Stimulated activated naive B cell treated with anti-CD40 and anti-IgM and Interleukin-4, amounts not matched to agents 10 μg/mL and 1 μg/mL and 100 μg/mL, for 72 hours (primary cell): ENCODE measurements around the gene ELFN1.
"Not testable (repeated sequence)": the region's sequence is repeated elsewhere in the genome, so short reads cannot be mapped to it uniquely, and the experiment has no call there.

ENCODE experiments used
- ATAC-seq, 2 donors: fragments of 150-1000 bp; cut with Tn5 transposase; replicated peaks; 2 replicates each; pipeline ENCODE4 v1.10.0; 2021; ENCODE audit warnings: moderate library complexity in 1 of 2
- DNase-seq: peaks from one replicate; pipeline ENCODE4 v3.0.0; 2021
- H3K27ac Mint-ChIP-seq: one replicate; pipeline ENCODE4 v1.8.0; 2022; ENCODE audit warnings: mild to moderate bottlenecking, mixed read lengths
- H3K27me3 Mint-ChIP-seq, 2 donors: one replicate each; pipeline ENCODE4 v1.8.0; 2022; ENCODE audit warnings: mixed read lengths in 2 of 2
- H3K36me3 Mint-ChIP-seq, 2 donors: one replicate each; pipeline ENCODE4 v1.8.0; 2022; ENCODE audit warnings: mixed read lengths in 2 of 2, mild to moderate bottlenecking in 1 of 2
- H3K4me1 Mint-ChIP-seq, 2 donors: one replicate each; pipeline ENCODE4 v1.8.0; 2022; ENCODE audit warnings: mixed read lengths in 2 of 2, mild to moderate bottlenecking in 1 of 2
- H3K4me3 Mint-ChIP-seq, 2 donors: one replicate each; pipeline ENCODE4 v1.8.0; 2022; ENCODE audit warnings: mild to moderate bottlenecking in 2 of 2, mixed read lengths in 2 of 2, moderate library complexity in 1 of 2
- H3K9me3 Mint-ChIP-seq, 2 donors: one replicate each; pipeline ENCODE4 v1.8.0; 2022; ENCODE audit warnings: mixed read lengths in 2 of 2, mild to moderate bottlenecking in 1 of 2

The ELFN1 gene

DNA sequence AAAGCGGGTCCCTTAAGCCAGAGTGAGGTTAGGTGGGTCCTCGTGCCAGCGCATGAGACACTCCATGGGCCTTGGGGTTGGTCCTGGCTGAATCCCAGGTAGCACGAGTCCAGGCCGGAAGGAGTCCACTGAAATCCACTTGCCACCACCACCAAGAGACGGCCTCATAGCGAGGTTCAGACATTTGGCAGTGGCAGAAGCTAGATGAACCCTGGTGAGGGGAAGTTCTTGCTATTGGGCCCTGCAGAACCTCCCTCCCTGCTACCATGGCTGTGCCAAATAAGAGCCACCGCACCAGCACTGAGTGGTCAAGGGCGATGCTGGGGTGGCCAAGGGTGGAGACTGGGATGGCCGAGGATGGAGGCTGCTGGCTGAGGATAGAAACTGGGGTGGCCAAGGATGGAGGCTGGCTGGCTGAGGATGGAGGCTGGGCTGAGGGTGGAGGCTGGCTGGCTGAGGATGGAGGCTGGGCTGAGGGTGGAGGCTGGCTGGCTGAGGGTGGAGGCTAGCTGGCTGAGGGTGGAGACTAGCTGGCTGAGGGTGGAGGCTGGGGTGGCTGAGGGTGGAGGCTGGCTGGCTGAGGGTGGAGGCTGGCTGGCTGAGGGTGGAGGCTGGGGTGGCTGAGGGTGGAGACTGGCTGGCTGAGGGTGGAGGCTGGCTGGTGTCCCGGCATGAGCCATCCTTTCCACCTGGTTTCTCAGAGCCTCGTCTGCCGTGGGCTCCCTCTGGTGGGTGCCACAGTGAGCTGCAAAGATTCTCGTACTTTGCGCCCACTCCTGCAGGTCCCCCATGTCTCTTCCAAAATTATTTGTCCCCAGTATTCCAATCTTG lies 88.2 kb downstream of the ELFN1 start:
- H3K36me3 Mint-ChIP-seq, result no peaks in the 10 kb centered on the region
- peaks cover 17 to 22% of the 10 kb centered on the region in 2 donors for H3K4me1 Mint-ChIP-seq
- peaks cover 0 to 4% of the 10 kb centered on the region in 2 donors for H3K9me3 Mint-ChIP-seq
- no peak for DNase-seq
- no peak overlapping the region for H3K4me3 Mint-ChIP-seq
- H3K27me3 Mint-ChIP-seq, result peaks cover 17 to 37% of the 10 kb centered on the region in 2 donors
- peak overlapping the region; percentile 47 for H3K27ac Mint-ChIP-seq
- ATAC-seq, result peak; percentile 49 to 60

GRCh38 chr7:1758859-1759521 lies 88.9 kb downstream of the ELFN1 start:
- Mint-ChIP-seq H3K9me3 (peaks cover 0 to 4% of the 10 kb centered on the region in 2 donors), H3K27me3 (peaks cover 17 to 37% of the 10 kb centered on the region in 2 donors), H3K4me1 (peaks cover 15 to 18% of the 10 kb centered on the region in 2 donors), H3K36me3 (no peaks in the 10 kb centered on the region), H3K27ac (no peak overlapping the region), H3K4me3 (no peak overlapping the region)
- ATAC-seq, result no peak
- DNase-seq, result no peak

DNA sequence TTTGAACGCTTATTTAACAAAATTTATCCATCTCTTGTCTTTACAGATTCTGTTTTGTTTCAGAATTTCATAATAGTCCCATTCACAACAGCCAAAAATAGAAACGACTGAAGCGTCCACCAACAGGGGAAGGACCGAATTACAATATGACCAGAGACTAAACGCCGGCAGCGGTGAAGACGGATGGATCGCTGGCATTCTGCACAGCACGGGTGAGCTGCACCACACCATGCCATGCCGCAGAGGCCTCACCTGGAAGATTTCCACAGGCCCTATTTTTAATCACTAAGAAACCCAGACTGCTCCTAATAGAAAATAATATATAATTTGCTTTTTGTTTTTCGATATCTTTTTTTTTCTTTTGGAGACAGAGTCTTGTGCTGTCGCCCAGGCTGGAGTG lies 91.0 kb downstream of the ELFN1 start:
- Mint-ChIP-seq H3K27ac (no peak overlapping the region), H3K27me3 (peaks cover 17 to 35% of the 10 kb centered on the region in 2 donors), H3K4me3 (no peak overlapping the region), H3K4me1 (peaks cover 6 to 8% of the 10 kb centered on the region in 2 donors), H3K36me3 (no peaks in the 10 kb centered on the region), H3K9me3 (peaks cover 0 to 4% of the 10 kb centered on the region in 2 donors)
- no peak for ATAC-seq
- no peak for DNase-seq

- Mint-ChIP-seq H3K27me3 (peaks cover 16 to 29% of the 10 kb centered on the region in 2 donors), H3K4me1 (peaks cover under 1 to 3% of the 10 kb centered on the region in 2 donors), H3K27ac (no peak overlapping the region), H3K4me3 (no peak overlapping the region), H3K36me3 (no peaks in the 10 kb centered on the region), H3K9me3 (peaks cover 0 to 4% of the 10 kb centered on the region in 2 donors)
- no peak for ATAC-seq
- no peak for DNase-seq
Measured at GRCh38 chr7:1761774-1762173, 91.7 kb downstream of the ELFN1 start.

GRCh38 chr7:1762238-1762945 lies 92.3 kb downstream of the ELFN1 start:
- H3K27me3 Mint-ChIP-seq, result peaks cover 18 to 30% of the 10 kb centered on the region in 2 donors
- peaks cover 0 to 4% of the 10 kb centered on the region in 2 donors for H3K9me3 Mint-ChIP-seq
- ATAC-seq (no peak), DNase-seq (no peak)
- no peaks in the 10 kb centered on the region for H3K36me3 Mint-ChIP-seq
- no peak overlapping the region for H3K27ac Mint-ChIP-seq
- H3K4me3 Mint-ChIP-seq, result no peak overlapping the region
- H3K4me1 Mint-ChIP-seq, result peaks cover 0 to 2% of the 10 kb centered on the region in 2 donors

DNA sequence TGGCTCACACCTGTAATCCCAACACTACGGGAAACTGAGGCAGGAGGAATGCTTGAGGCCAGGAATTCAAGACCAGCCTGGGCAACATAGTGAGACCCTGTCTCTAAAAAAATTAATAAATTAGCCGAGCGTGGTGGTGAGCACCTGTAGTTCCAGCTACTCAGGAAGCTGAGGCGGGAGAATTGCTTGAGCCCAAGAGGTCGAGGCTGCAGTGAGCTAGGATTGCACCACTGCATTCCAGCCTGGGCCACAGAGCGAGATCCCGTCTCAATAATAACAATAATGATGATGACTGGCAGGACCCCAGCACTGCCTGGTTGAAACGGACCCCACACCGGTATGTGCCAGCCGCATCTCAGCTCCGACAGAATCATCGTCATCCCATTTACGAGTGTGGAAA lies 93.0 kb downstream of the ELFN1 start:
- Mint-ChIP-seq H3K36me3 (no peaks in the 10 kb centered on the region), H3K9me3 (peaks cover 0 to 4% of the 10 kb centered on the region in 2 donors), H3K4me1 (peaks cover 0 to 2% of the 10 kb centered on the region in 2 donors), H3K27ac (no peak overlapping the region), H3K27me3 (peaks cover 14 to 27% of the 10 kb centered on the region in 2 donors), H3K4me3 (no peak overlapping the region)
- ATAC-seq, result no peak
- no peak for DNase-seq

GRCh38 chr7:1763911-1764310 lies 93.8 kb downstream of the ELFN1 start:
- H3K36me3 Mint-ChIP-seq, DNase-seq, H3K4me1 Mint-ChIP-seq, H3K27ac Mint-ChIP-seq, ATAC-seq, H3K4me3 Mint-ChIP-seq, H3K9me3 Mint-ChIP-seq: not testable (repeated sequence)
- peaks cover 6 to 18% of the 10 kb centered on the region in 2 donors for H3K27me3 Mint-ChIP-seq

DNA sequence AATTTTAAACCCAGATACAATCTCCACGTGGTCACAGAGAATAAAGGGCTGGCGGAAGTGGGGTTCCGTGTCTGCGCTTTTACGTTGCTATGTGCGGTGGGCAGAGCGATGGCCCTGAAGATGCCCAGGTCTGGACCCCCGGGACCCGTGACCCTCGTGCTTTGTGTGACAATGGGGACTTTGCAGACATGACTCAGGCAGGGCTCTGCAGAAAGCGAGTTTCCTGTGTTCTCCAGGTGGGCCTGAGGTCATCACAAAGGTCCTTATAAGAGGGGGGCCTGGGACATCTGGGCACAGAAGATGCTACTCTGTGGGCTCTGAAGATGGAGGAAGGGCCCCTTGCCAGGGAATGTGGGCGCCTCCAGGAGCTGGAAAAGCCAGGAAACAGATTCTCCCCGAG lies 95.3 kb downstream of the ELFN1 start:
- Mint-ChIP-seq H3K4me1 (no peaks in the 10 kb centered on the region), H3K27ac (no peak overlapping the region), H3K27me3 (peaks cover 6 to 7% of the 10 kb centered on the region in 2 donors), H3K4me3 (no peak overlapping the region), H3K9me3 (peaks cover 0 to 4% of the 10 kb centered on the region in 2 donors), H3K36me3 (no peaks in the 10 kb centered on the region)
- no peak for DNase-seq
- no peak for ATAC-seq

- Mint-ChIP-seq H3K9me3 (peaks cover 0 to under 1% of the 10 kb centered on the region in 2 donors), H3K4me1 (no peaks in the 10 kb centered on the region), H3K27me3 (peaks cover 6 to 7% of the 10 kb centered on the region in 2 donors), H3K36me3 (no peaks in the 10 kb centered on the region), H3K27ac (no peak overlapping the region), H3K4me3 (no peak overlapping the region)
- ATAC-seq, result no peak
- DNase-seq, result no peak
Measured at GRCh38 chr7:1767524-1767923, 97.4 kb downstream of the ELFN1 start.

- Mint-ChIP-seq H3K27me3 (peaks cover 6 to 7% of the 10 kb centered on the region in 2 donors), H3K36me3 (peaks cover 0 to 6% of the 10 kb centered on the region in 2 donors), H3K4me3 (no peak overlapping the region), H3K4me1 (no peaks in the 10 kb centered on the region), H3K27ac (no peak overlapping the region), H3K9me3 (peaks cover 6 to 7% of the 10 kb centered on the region in 2 donors)
- ATAC-seq, result no peak
- DNase-seq, result no peak
Measured at GRCh38 chr7:1768832-1769231, 98.8 kb downstream of the ELFN1 start.

DNA sequence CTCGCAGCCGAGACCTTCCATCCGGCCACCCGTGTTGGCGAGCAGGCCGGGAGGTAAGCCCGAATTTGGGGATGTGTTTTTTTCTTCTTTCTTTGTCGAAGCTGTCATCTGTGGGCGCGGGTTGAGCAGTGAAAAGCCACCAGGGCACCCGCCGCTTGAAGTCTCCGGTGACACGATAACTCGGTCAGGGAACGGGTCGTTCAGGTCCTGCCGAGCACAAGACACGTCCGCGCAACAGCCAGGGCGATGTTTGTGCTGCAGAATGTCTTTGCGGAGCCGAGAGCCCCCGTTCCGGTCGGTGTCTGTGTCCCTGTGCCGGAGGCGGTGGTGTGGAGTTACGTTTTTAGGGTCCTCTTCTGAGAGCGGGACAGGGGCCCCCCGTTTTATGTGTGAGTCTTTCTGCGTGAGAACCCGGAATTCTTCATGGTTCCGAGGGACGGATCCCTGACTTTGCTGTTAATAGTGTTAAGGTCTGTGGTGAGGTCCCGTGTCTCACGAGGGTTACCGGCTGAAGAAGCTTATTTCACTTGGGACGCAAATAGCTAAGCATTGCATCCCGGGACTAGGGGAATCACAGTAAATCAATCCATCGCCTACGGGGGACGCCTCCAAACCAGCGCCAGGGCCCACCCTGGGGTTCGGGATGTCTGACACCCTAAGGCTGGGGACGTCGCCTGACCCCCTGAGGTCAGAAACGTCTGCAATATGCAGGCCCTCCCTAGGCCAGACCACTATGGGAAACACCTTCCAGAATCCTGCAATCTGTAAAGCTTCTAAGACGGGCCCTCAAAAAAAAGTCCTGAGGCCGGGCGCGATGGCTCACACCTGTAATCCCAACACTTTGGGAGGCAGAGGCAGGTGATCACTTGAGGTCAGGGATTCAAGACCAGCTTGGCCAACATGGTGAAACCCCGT lies 99.5 kb downstream of the ELFN1 start:
- ATAC-seq, result no peak
- Mint-ChIP-seq H3K4me3 (no peak overlapping the region), H3K27me3 (peaks cover 6 to 7% of the 10 kb centered on the region in 2 donors), H3K9me3 (peaks cover 6 to 7% of the 10 kb centered on the region in 2 donors), H3K4me1 (no peaks in the 10 kb centered on the region), H3K36me3 (peaks cover 0 to 6% of the 10 kb centered on the region in 2 donors), H3K27ac (no peak overlapping the region)
- DNase-seq, result no peak

- peaks cover 8 to 10% of the 10 kb centered on the region in 2 donors for H3K27me3 Mint-ChIP-seq
- no peak for DNase-seq
- ATAC-seq, result no peak
- H3K9me3 Mint-ChIP-seq, result peaks cover 9 to 11% of the 10 kb centered on the region in 2 donors
- H3K27ac Mint-ChIP-seq, result no peak overlapping the region
- H3K4me3 Mint-ChIP-seq, result no peak overlapping the region
- no peaks in the 10 kb centered on the region for H3K4me1 Mint-ChIP-seq
- peaks cover 2 to 8% of the 10 kb centered on the region in 2 donors for H3K36me3 Mint-ChIP-seq
Measured at GRCh38 chr7:1770331-1770730, 100.3 kb downstream of the ELFN1 start.

GRCh38 chr7:1775389-1775788 lies 105.3 kb downstream of the ELFN1 start:
- Mint-ChIP-seq H3K36me3 (peaks cover 8 to 20% of the 10 kb centered on the region in 2 donors), H3K27ac (no peak overlapping the region), H3K9me3 (peaks cover 19 to 25% of the 10 kb centered on the region in 2 donors), H3K4me1 (no peaks in the 10 kb centered on the region), H3K27me3 (peaks cover 14 to 22% of the 10 kb centered on the region in 2 donors), H3K4me3 (no peak overlapping the region)
- ATAC-seq (no peak), DNase-seq (no peak)
